Activated B cell treated with CpG ODN at 0.5 μM for 24 hours (primary cell): ENCODE data around the gene CCDC7. TPM values are rescaled to one million over a fixed set of nuclear protein-coding genes. Genes with fewer than 3 reads are reported as not detected.

Experiments used
- ATAC-seq: fragments of 200-7000 bp; cut with Tn5 transposase; one replicate; pipeline ENCODE4 v1.10.0; 2021; ENCODE audit warnings: low read depth, mild to moderate bottlenecking, moderate library complexity
- CTCF ChIA-PET: fragments of 350-600 bp; sonication (Branson Sonifier 250); formaldehyde crosslinking; loops from one replicate; lab custom pipeline; 2021; ENCODE audit warnings: antibody characterized with exemption; lab: Charles Lee
- POLR2A ChIA-PET: fragments of 350-600 bp; sonication (Branson Sonifier 250); formaldehyde crosslinking; loops from one replicate; lab custom pipeline; 2021; ENCODE audit warnings: antibody characterized with exemption; lab: Charles Lee
- DNase-seq: peaks from one replicate; pipeline ENCODE4 v3.0.0; 2022
- H3K27ac Mint-ChIP-seq: one replicate; pipeline ENCODE4 v1.8.0; 2020; ENCODE audit warnings: mixed read lengths
- H3K27me3 Mint-ChIP-seq: one replicate; pipeline ENCODE4 v1.8.0; 2021; ENCODE audit warnings: mixed read lengths
- H3K36me3 Mint-ChIP-seq: one replicate; pipeline ENCODE4 v1.8.0; 2021; ENCODE audit warnings: low read depth, mixed read lengths
- H3K4me1 Mint-ChIP-seq: one replicate; pipeline ENCODE4 v1.8.0; 2021; ENCODE audit warnings: mixed read lengths
- H3K4me3 Mint-ChIP-seq: one replicate; pipeline ENCODE4 v1.8.0; 2020; ENCODE audit warnings: mild to moderate bottlenecking, mixed read lengths
- H3K9me3 Mint-ChIP-seq: one replicate; pipeline ENCODE4 v1.8.0; 2020; ENCODE audit warnings: mixed read lengths
- CTCF ChIP-seq: fragments of 200-600 bp; IDR thresholded peaks from one replicate; pipeline ENCODE4 v1.8.0; 2022; ENCODE audit warnings: antibody characterized with exemption, mild to moderate bottlenecking
- intact Hi-C: fragments of 100-400 bp; cut with micrococcal nuclease; formaldehyde crosslinking; loops from one replicate; pipeline ENCODE4 v1.15.1; 2024
- total RNA-seq: library from RNA; stranded (reverse); gene quantifications from 2 replicates; pipeline ENCODE4 v1.2.3, GENCODE V29; 2022

Gene CCDC7
- total RNA-seq, 1 donor from 2014 or later: 20.0 TPM

DNA sequence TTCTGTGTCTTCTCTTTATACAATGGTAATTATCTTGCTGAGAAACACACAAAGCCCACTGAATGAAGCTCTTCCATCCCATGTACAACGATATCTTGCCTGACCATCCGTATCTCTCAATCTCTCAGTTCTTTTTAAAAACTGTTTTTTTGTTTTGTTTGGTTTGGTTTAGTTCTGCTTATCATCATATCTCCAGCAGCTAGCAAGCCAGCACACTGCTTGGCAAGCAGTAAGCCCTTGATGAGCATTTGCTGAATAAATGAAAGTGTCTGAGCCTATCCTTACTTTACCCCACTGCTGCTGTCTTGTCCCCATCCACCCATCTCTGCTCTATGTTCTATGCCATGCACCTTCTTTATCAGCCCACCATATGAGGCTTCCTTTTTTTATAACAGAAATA is 477.9 kb downstream of the CCDC7 start:
- ChIA-PET CTCF (no interaction called here), POLR2A (no interaction called here)
- intact Hi-C loops: loop anchor here (2.0 kb wide), 1 partner anchor 15 kb away; no protein-coding TSS in a partner anchor
- no peak overlapping the region for H3K27ac Mint-ChIP-seq
- H3K9me3 Mint-ChIP-seq: peaks cover 4% of the 10 kb centered on the region
- no peaks in the 10 kb centered on the region for H3K27me3 Mint-ChIP-seq
- H3K36me3 Mint-ChIP-seq: peaks cover 82% of the 10 kb centered on the region
- no peak for ATAC-seq
- no peaks in the 10 kb centered on the region for H3K4me1 Mint-ChIP-seq
- no peak overlapping the region for H3K4me3 Mint-ChIP-seq
- no peak for DNase-seq
- no peak for TF ChIP-seq CTCF

Other genes with a start within 250 kb of the CCDC7 start
- gene EPC1, start 99.0 kb upstream of the CCDC7 start, total RNA-seq: 72.7 and 82.8 TPM in 2 replicates